ENCODE measurements around the gene HOMER3. TPM values are rescaled to one million over a fixed set of nuclear protein-coding genes. Genes with fewer than 3 reads are reported as not detected.

The HOMER3 gene
- total and polyA plus RNA-seq, 9 of the 15 experiments (the other 6 are each of a cell fraction or from before 2014, with no cell fraction given) = 1.3 to 5.1 (median 3.7) TPM; not detected in 2

DNA sequence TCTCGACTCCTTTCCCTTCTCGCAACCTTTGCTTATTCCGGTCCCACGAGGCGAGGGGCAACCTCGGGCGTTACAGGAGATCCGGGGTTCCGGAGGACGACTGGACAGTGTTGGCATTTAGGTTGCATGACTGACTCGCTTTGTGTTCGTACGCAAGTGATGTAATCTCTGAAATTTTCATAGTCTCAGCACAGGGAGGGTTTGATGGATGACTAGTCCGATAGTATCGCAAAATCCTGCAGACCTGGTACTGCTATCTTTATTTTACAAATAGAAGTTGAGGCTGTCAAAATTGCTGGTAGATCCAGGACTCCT is 21.2 kb downstream of the HOMER3 start:
- H3K4me1 ChIP-seq (replicated peaks in 1 of 2; ENCODE audit: control insufficient read depth in 2 of 2, insufficient read depth in 2 of 2, low read length in 2 of 2) = peaks cover 8 to 27% of the 10 kb centered on the region in 2 experiments; a peak in 4 of 5 replicates
- no peaks in the 10 kb centered on the region for H3K9me3 ChIP-seq (replicated peaks; ENCODE audit: control insufficient read depth, insufficient read depth, low read depth, low read length)
- no peaks in the 10 kb centered on the region for H3K9me1 ChIP-seq (ENCODE audit: control insufficient read depth, insufficient read depth, low read length)
- in situ Hi-C loops (cut with MboI) = no loop called here
- ChIA-PET CTCF (ENCODE audit: low intra/inter-chr PET ratio) (no interaction called here), POLR2A (interaction anchor here (0.7 to 3.6 kb wide), 10 partner anchors 10 to 605 kb away, joined by 3 to 37 read pairs (median 4); no protein-coding TSS in a partner anchor)
- peak overlapping the region; percentile 75 to 98 for H3K9ac ChIP-seq (ENCODE audit: insufficient read depth in 1 of 2, low read depth in 2 of 2, low read length in 2 of 2)
- peak overlapping the region; percentile 84 for H2AFZ ChIP-seq (ENCODE audit: low read depth, low read length)
- H3K4me2 ChIP-seq (ENCODE audit: insufficient read depth, low read length) = peak overlapping the region; percentile 95
- H4K20me1 ChIP-seq (replicated peaks; ENCODE audit: control insufficient read depth, insufficient read depth, low read length) = peaks cover 7% of the 10 kb centered on the region; the same call in 1 of the 2 replicates
- H3K4me3 ChIP-seq = peak overlapping the region; percentile 95
- H3K79me2 ChIP-seq (ENCODE audit: control insufficient read depth, insufficient read depth, low read length) = peaks cover 57% of the 10 kb centered on the region
- WGBS (ENCODE audit: insufficient coverage, low coverage, missing lambda C conversion rate) = under 1% methylated on average over 15 of the region's 15 CpGs
- ATAC-seq (no peak), DNase-seq (ENCODE audit: extremely low read depth in 1 of 4, low spot score in 3 of 4) (no peak), FAIRE-seq (no peak)
- no peaks in the 10 kb centered on the region for H3K27me3 ChIP-seq (ENCODE audit: control insufficient read depth in 2 of 2, insufficient read depth in 2 of 2, low read length in 2 of 2)
- intact Hi-C loops (cut with micrococcal nuclease) = loop anchor here (1.0 to 5.0 kb wide), 2 partner anchors 66 to 217 kb away; partner anchors contain the start of gene TMEM161A
- H3K36me3 ChIP-seq (ENCODE audit: control insufficient read depth, insufficient read depth, low read length) = peaks cover 60% of the 10 kb centered on the region; the same call in 2 of the 3 replicates
- TSS peak; percentile 77 for BruUV-seq (replicated peaks)
- H3K27ac ChIP-seq (ENCODE audit: extremely low read depth, low read depth, low read length) = peak overlapping the region; percentile 74
- TF ChIP-seq, protein P1, sequence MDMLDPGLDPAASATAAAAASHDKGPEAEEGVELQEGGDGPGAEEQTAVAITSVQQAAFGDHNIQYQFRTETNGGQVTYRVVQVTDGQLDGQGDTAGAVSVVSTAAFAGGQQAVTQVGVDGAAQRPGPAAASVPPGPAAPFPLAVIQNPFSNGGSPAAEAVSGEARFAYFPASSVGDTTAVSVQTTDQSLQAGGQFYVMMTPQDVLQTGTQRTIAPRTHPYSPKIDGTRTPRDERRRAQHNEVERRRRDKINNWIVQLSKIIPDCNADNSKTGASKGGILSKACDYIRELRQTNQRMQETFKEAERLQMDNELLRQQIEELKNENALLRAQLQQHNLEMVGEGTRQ (CRISPR knock-in tag; IDR thresholded peaks at IDR 0.05) = no peak
- TF ChIP-seq ZBTB1 (CRISPR knock-in tag; IDR thresholded peaks at IDR 0.05; ENCODE audit: borderline replicate concordance, low read depth) = peak; percentile 56; the same call in 1 of the 2 replicates
- TF ChIP-seq POLR2B (IDR thresholded peaks at IDR 0.05; ENCODE audit: low read depth, partially characterized antibody) = peak; percentile 23
- TF ChIP-seq, protein P2, sequence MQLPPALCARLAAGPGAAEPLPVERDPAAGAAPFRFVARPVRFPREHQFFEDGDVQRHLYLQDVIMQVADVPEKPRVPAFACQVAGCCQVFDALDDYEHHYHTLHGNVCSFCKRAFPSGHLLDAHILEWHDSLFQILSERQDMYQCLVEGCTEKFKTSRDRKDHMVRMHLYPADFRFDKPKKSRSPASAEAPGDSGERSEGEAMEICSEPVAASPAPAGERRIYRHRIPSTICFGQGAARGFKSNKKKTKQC (CRISPR knock-in tag; IDR thresholded peaks at IDR 0.05) = 0 out of 2 replicates have a peak, but pooled peaks have one; percentile 34
- TF ChIP-seq SRF (CRISPR knock-in tag; IDR thresholded peaks at IDR 0.05) = peak in 1 of 2 experiments; percentile 41; a peak in 1 of 4 replicates
- TF ChIP-seq SAP30 (IDR thresholded peaks at IDR 0.05; ENCODE audit: borderline replicate concordance, insufficient read depth, low read depth, low read length, poor library complexity, severe bottlenecking) = peak; percentile 85
- TF ChIP-seq PPARD (CRISPR knock-in tag; IDR thresholded peaks at IDR 0.05) = no peak
- no peak for TF ChIP-seq ZNF75A (CRISPR knock-in tag; IDR thresholded peaks at IDR 0.05)
- TF ChIP-seq, protein P3, sequence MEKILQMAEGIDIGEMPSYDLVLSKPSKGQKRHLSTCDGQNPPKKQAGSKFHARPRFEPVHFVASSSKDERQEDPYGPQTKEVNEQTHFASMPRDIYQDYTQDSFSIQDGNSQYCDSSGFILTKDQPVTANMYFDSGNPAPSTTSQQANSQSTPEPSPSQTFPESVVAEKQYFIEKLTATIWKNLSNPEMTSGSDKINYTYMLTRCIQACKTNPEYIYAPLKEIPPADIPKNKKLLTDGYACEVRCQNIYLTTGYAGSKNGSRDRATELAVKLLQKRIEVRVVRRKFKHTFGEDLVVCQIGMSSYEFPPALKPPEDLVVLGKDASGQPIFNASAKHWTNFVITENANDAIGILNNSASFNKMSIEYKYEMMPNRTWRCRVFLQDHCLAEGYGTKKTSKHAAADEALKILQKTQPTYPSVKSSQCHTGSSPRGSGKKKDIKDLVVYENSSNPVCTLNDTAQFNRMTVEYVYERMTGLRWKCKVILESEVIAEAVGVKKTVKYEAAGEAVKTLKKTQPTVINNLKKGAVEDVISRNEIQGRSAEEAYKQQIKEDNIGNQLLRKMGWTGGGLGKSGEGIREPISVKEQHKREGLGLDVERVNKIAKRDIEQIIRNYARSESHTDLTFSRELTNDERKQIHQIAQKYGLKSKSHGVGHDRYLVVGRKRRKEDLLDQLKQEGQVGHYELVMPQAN (IDR thresholded peaks at IDR 0.05; ENCODE audit: borderline replicate concordance) = peak; percentile 19; the same call in 1 of the 2 replicates
- TF ChIP-seq ZNF740 (CRISPR knock-in tag; IDR thresholded peaks at IDR 0.05) = no peak
- TF ChIP-seq ZNF740 (tag; IDR thresholded peaks at IDR 0.05) = no peak
- TF ChIP-seq MAFK (IDR thresholded peaks at IDR 0.05; ENCODE audit: low read length) = no peak
- TF ChIP-seq CEBPG (CRISPR knock-in tag; IDR thresholded peaks at IDR 0.05) = no peak; the same call in 1 of the 2 replicates
- 0 out of 4 replicates have a peak, but pooled peaks of 1 of the 2 experiments have one; percentile 19 for TF ChIP-seq CEBPG (tag; conservative IDR thresholded peaks at IDR 0.05 in 1 of 2, IDR thresholded peaks at IDR 0.05 in 1 of 2)
- TF ChIP-seq HDAC1 (IDR thresholded peaks at IDR 0.05) = 0 out of 4 replicates have a peak, but pooled peaks of 1 of the 2 experiments have one; percentile 9
